Activated gamma-delta T cell (primary cell): ENCODE data around the gene CELF2.
"Not testable (repeated sequence)": the region's sequence is repeated elsewhere in the genome, so short reads cannot be mapped to it uniquely, and the experiment has no call there.

Experiments used
- DNase-seq: peaks from one replicate; lab custom pipeline; 2025; lab: John Stamatoyannopoulos, UW

The CELF2 gene

DNA sequence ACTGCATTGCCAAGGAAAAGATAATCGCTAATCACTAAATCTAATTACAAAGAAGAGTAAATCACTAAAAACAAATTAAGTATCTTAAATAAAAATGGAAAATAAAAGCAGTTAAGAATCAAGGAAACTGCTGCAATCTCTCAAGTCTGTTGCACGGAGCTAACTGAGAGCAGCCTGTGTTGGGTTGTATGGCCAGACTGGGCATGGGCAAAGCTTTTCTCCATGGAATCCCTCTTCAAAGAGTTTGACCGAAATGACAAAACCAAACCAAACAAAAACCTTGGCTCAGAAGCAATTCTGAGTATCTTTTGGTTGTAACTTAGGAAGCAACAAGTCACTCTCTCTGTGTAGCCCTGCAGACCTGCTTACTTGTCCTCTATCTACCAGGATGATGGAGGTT is 78.8 kb downstream of the CELF2 start:
- no peak for DNase-seq

DNA sequence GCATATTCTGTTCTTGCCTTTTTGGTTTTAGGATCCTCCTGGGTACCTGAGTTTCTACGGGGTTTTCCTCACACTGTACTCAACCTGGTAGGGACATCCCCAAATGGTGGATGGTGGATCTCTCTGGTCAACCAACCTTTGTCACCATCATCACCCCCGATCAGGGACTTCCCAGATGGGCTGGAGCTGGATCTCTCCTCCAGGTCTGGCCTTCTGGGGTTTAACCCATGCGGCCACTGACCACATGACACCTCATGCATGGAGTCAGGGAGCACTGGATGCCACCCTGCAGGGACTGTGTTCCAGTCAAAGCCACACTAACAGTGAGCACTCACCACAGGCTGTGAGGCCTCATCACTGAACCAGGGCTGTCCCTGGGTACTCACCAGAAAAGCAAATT is 80.0 kb downstream of the CELF2 start:
- DNase-seq: no peak

DNA sequence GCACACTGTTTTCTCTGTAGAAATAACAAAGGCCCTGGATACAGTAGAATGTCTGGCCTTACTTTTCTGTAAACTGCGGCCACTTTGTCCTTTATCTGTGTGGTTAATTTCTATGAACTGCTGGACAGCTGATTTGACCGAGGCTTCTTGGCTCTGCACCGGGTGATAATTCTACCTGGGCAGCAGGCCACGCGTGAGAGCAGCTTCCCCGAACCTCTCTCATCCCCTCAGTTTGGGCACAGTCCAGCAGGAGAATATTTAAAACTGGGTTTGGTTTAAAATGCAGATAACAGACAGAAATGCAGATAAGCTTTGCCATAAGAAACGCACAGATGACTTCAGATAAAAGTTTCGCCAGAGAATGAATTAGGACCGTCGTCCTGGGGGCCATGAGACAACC is 81.0 kb downstream of the CELF2 start:
- no peak for DNase-seq

DNA sequence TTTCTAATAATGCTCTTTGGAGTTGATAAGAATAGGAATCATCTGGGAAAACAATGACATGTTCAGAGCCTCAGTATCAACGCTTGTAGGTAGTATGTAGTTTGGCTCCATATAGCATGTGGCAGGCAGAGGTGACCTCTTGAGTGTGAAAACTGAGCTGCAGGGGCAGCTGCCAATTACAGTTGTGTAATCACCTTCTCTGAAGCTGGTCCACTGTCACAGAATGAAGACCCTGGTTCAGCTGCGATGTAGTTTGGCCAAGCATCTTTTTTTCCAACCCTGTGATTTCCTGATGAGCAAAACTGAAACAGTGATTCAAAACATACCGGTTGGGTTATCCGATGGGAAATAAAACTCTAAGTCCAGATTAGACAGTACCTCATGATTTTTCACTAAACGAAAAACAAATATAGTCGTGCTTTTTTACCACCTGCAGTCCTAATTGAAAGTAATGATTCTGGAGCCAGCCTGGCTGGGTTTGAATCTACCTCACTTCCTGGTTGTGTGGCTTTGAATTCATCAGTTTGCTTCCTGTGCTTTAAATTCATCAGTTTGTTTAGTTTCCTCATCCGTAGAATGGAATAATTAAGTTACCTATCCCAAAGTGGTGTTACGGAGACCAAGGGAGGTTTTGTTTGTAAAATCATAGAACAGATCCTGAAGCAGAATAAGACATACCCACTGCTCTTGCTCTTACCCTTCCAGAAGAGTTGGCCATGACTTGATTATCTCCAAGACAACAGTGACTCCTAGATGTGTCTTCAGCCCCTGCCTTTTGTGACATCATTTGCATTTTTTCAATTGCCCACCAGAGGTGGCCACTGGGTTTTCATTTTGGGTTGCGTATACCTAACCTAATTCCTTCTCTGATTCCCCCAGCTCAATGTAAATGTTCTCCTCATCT is 87.4 kb downstream of the CELF2 start:
- DNase-seq: no peak

DNA sequence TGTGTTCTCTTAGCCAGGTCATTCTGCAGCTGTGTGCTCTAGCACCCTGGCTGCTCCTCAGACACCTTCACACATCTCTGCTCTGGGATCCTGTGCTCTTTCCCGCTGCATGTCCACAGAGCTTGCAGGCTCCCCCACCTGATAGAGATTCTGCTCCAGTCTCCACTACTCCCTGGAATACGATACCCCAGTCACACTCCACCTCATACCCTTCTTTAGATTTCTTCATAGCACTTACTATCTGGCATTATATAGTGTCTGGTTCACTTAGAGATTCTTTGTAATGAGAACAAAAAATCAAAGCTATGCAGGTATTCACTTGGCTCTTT is 88.0 kb downstream of the CELF2 start:
- no peak for DNase-seq

DNA sequence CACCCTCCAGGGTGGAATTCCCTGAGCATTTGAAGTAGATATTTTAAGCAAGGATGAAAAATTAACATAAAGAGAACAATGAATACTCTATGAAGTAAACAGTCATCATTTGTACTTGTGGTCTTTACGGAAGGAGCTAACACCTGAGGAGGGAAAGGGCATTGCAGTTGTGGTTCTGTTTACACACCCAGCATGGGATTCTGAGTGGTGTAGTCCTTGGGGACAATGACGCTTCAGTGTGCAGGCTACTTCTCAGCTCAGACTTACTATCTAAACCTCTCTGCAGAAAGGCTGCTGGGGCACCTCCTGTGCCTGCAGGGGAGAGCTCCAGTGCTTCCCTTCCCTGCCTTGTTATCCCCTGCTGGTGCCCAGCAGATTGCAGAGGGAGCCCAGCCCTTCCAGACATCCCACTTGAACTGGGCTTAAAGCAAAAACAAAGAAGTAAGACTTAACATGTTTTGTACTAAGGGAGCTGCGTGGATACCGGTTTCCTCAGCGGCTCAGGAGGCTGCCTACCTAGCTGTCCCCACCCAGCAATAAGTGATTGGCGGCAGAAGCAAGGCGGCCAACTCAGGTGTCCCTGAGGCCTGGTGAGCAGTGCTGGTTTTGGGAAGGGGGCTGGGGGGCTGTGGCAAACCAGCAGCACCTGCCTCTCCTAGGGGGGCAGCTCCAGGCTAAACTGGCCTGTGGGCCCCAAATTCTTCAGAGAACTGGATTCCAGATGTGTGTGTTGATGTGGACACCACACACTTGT is 89.1 kb downstream of the CELF2 start:
- DNase-seq: no peak

DNA sequence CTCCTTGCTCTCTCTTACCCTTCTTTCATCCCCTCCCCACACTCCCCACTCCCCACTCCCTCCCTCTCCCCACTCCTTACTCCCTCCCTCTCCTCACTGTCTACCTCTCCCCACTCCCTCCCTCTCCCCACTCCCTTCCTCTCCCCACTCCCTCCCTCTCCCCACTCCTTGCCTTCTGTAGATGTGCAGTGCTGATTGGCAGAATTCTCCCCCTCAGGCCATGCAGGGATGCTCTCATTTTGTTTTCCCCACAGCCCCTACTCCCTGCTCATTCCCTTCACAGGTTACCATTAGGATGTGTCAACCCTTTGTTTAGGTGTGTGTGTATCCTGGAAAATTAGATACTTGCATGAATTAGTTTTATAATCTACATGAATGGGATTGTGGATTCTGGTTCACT is 90.3 kb downstream of the CELF2 start:
- no peak for DNase-seq

DNA sequence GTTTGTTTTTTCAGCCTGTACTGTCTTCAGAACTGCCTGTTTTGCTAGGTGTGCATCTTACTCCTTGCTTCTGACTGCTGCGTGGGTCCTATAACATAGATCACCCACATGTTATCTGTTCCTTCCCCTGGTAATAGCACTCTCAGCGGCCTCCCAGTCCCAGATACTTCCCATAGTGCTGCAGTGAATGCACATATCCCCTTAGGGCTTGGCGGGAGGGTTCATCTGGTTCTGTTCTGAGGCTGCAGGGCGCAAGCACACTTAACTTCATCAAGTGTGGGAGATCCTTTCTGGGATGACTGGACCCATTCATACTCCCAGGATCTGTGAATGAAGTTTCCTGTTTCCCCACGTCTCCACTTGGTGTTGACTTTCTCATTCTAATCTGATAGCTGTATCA is 90.7 kb downstream of the CELF2 start:
- no peak for DNase-seq

DNA sequence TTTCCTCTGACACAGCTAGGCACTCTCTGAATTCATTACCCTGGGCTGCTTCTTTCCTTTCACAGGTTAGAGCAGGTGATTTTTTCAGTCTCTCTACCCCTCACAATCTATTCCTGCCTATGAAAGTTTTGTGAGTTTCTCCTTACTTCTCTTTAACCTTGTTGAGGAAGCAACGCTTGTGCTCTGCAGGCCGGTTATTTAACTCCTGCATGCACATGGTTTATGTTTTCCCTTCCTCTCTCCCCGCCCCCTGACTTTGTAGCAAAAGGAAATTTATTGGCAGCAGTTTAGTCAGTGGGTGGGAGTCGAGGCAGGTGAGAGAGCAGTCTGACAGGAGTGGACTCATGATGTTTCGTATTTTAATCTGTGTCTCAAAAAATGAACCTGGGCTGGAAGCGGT is 91.9 kb downstream of the CELF2 start:
- no peak for DNase-seq

DNA sequence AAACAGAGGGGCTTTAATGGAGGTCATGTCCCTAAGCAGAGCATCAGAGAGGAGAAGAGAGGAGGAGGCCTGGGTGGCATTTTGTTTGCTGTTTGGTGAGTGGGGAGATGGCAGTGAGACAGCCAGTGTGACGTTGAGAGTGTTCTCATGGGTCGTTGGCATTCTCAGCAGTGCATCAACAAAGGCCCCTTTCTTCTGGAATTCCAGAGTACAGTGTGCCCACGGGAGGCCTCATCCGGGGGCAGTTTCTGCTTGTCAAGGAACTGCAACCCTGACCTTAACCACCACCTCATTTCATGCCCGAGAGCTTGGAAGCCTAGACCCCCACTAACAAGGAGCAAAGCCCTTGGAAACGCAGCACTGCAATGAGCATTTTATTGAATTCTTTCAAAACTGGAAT is 92.9 kb downstream of the CELF2 start:
- no peak for DNase-seq

DNA sequence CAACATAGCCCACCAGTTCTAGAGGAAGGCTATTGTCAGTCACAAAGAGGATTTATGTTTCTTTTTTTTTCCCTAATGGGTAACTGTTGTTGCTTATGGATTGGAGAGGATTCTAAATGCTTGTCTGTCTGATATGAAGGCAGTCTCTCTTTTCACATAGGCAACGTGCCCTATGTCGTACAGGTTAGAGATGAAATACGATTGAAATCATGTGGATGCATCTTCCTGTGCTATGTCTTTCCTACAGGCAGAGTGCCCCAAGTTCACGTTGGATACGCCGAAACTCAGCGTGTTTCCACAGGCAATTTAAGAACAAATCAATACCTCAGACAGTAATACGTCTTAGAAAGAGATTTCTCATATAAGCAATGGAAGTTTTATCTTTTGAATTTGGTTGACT is 93.8 kb downstream of the CELF2 start:
- no peak for DNase-seq

DNA sequence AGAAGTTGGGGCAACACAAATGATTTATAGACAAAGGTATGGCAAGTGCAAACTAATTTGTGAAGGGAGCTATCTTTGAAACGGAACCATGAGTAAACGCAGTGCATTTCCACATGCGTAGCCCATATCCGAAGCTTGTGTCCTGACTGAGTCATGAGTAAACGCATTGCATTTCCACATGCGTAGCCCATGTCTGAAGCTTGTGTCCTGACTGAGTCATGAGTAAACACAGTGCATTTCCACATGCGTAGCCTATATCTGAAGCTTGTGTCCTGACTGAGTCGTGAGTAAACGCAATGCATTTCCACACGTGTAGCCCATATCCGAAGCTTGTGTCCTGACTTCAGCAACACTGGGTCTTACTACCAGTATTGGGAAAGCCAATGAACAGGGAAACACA is 95.0 kb downstream of the CELF2 start:
- DNase-seq: no peak

DNA sequence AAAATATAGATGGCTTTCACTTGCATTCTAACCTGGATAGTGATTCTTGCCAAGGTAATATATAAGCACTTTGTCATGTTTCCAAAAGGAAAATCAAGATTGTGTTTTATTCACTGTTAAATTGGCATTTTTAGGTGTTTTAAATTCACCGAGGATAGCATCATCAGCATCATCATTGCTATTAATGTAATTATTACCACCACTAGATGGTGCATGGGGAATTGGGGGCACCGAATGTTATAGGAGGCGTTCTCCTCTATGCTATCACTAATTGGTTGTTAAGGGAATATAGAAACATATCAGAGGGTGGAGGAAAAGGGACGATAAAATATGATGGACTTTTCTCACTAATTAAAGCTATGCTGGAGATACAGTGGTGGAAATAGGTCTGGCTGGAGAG is 95.5 kb downstream of the CELF2 start:
- no peak for DNase-seq

DNA sequence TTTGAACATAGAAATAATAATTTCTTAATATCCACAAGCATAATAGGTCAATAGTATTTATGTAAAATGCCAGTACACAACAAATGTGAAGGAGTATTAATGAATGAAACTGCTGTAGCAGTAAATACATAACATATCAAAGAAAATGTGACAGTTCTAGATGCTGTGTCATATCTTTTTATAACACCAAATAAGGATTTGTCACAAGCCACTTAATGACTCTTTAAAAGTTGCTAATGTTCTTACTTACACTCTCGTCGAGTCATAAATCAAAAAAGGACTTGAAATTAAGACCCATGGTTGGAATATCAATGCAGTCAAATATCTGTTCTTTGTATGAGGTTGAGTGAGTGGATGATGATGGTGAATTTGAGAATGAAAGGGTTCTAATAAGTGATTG is 96.6 kb downstream of the CELF2 start:
- DNase-seq: no peak

DNA sequence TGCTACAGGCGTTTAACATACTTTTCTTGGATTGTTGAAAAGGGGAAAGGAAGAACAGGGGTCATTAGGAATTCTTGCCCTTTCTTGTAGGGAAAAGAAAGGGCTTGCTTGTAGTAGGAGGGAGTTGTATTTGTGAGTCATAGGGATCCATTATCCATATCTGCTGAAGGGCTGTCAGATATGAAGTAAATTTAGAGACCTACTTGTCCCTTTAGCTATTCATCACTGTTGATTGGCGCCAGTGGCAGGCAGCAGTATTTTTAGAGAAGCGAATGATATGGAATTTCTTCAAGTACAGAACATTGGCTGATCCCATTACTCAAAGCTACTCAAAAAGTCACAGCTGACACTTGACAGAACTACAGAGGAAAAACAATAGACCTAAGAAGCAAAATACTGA is 97.7 kb downstream of the CELF2 start:
- no peak for DNase-seq

DNA sequence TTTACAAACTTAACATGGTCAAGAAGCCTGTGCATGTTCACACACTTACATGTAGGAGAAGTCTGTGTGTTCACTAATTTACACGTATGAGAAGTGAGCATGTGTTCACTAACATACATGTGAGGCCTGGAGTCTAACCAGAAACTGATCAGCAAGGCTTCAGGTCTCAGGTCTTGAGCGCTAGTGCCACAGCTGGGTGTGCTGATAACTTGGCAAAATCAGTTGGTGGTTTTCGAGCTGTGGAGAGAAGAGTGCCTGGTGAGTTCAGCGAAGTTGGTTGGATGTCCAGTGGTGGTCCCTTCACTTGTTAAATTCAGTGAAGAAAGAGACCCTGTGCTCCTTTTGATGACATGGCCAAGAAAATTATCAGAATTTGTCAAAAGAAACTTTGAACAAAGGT is 98.7 kb downstream of the CELF2 start:
- no peak for DNase-seq

DNA sequence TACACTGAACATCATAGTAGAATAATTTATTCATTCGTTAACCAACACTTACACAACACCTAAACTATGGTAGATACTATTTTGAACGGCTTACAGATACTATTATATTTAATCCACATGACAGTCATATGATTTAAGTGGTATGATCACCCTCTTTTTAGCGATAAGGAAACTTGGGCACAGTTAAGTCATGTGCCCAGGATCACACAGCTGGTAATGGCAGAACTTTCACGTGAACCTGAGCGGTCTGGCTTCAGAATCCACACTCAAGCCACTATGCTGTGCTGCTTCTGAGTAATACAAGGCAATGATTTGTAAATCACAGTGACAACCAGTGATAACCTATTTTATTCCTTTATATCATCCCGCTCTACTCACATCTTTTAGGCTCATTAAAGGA is 99.1 kb downstream of the CELF2 start:
- no peak for DNase-seq

DNA sequence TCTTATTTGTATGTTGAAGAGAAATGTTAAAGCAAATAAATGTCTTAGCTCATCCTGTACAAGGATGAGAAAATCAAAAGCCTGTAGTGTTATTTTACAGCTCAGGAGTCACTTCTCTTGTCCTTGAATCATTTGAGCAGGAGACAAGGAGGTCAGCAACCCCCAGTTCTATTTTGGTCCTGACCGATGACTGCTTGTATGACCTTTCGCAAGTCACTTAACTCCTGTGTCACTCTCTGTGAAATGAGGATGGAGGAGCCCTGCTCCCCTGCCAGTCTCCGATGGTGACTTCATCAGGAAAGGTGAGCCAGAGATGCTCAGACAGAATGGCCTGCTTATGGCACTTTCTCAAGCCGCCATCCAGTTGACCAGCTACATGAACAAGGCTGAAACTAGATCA is 101.0 kb downstream of the CELF2 start:
- DNase-seq: no peak

DNA sequence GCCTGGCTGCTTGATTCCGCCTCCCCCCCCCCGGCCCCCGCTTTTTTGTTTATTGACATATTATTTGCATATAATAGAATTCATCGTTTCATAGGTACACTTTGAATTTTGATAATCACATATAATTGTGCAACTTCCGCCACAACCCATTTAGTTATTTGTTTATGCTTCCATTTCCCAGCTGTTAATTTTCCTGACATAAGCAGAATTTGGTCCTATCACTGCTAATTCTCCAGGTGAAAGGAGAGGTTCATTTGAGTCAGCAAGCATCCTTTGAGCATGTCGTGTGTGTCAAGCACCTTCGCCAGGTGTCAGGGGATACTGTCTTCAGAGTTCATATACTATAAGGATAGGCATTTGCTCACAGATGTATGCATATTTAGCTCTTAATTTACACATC is 102.2 kb downstream of the CELF2 start:
- no peak for DNase-seq

DNA sequence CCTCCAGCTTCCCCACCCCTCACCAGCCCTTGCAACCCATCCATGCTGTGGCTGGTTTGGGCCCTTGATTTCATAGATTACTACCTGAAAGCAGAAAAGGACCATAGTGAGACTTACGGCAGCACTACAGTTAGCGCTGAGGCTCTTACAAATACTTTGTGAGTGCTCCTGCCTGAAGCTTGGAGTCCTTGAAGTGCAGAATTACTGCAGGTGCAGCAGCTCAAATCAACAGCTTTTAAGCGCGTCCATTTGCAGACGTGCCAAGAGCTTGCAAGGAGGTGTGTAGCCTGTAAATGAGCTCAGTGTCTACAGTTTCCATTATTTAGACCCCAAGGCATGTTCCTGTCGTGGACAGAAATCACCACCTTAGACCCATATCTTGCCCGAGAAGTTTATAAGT is 103.0 kb downstream of the CELF2 start:
- DNase-seq: no peak

DNA sequence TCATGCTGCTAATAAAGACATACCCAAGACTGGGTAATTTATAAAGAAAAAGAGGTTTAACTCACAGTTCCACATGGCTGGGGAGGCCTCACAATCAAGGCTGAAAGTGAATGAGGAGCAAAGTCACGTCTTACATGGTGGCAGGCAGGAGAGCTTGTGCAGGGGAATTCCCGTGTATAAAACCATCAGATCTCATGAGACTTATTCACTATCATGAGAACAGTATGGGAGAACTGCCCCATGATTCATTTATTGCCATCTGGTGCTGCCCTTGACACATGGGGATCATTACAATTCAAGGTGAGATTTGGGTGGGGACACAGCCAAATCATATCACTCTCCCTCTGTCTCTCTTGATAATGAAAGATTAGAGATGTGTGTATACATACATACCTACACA is 106.2 kb downstream of the CELF2 start:
- DNase-seq: not testable (repeated sequence)

DNA sequence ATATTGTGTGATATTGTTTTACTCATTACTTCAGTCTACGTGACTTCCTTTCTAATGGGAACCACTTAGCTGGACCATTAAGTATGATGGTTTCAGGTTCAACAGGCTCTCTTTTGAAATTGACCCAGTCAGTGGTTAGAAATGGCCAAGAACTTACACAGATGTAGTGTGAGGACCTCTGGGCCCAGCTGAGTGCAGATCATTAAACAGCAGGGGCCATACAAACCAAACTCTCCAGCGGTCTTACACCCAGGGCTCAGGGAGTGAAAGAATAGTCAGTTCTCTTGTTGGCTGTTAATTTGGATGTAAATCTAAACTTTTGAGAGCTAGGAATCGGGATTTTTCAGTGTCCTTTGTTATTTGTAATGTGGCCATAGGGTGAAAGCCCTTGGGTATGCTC is 107.3 kb downstream of the CELF2 start:
- DNase-seq: no peak

DNA sequence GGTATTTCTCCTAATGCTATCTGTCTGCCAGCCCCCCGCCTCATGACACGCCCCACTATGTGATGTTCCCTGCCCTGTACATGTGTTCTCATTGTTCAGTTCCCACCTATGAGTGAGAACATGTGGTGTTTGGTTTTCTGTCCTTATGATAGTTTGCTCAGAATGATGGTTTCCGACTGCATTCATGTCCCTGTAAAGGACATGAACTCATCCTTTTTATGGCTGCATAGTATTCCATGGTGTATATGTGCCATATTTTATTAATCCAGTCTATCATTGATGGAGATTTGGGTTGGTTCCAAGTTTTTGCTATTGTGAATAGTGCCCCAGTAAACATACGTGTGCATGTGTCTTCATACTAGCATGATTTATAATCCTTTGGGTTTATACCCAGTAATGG is 109.3 kb downstream of the CELF2 start:
- not testable (repeated sequence) for DNase-seq
